ENCODE results near the gene GMIP.

DNA sequence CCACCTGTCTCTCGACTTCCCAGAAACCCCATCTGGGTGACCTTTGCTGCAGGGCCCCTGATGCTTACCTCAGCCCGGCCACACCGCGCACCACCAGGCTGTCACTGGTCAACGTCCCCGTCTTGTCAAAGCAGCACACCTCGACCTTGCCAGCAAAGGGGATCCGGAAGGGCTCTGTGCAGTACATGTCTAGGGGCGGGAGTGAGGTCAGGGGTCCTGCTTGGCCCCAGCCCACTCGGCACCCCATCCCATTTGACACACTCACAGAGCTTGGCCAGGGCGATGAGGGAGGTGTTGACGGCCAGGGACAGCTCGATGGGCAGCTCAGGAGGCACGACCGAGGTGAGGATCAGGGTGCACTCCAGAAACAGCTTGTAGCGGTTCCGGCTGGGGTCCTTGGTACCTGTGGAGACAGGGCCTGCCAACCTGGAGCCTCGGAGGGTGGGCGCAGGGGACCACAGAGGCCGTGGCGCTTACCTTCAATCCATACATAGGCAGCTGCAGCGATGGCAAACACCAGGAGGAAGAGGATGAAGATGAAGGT is 11.7 kb upstream of the GMIP start:
- TF ChIP-seq, protein P1, sequence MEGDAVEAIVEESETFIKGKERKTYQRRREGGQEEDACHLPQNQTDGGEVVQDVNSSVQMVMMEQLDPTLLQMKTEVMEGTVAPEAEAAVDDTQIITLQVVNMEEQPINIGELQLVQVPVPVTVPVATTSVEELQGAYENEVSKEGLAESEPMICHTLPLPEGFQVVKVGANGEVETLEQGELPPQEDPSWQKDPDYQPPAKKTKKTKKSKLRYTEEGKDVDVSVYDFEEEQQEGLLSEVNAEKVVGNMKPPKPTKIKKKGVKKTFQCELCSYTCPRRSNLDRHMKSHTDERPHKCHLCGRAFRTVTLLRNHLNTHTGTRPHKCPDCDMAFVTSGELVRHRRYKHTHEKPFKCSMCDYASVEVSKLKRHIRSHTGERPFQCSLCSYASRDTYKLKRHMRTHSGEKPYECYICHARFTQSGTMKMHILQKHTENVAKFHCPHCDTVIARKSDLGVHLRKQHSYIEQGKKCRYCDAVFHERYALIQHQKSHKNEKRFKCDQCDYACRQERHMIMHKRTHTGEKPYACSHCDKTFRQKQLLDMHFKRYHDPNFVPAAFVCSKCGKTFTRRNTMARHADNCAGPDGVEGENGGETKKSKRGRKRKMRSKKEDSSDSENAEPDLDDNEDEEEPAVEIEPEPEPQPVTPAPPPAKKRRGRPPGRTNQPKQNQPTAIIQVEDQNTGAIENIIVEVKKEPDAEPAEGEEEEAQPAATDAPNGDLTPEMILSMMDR (IDR thresholded peaks at IDR 0.05) = no peak
- TF ChIP-seq POLR2A (IDR thresholded peaks at IDR 0.05; ENCODE audit: low read depth) = no peak

All from esophagus muscularis mucosa (tissue), 3 donors.